Neuron (in vitro differentiated cells): ENCODE measurements around the gene S100A3.

ENCODE experiments used
- H2AFZ ChIP-seq: one replicate; pipeline ENCODE4 v1.6.1; 2013; ENCODE audit warnings: low read depth, mild to moderate bottlenecking, inconsistent platforms, low read length, moderate library complexity
- H3K27me3 ChIP-seq: one replicate; pipeline ENCODE4 v1.6.1; 2013; ENCODE audit warnings: low read length; ENCODE audit not compliant: insufficient read depth
- H3K36me3 ChIP-seq: one replicate; pipeline ENCODE4 v1.6.1; 2013; ENCODE audit warnings: low read length; ENCODE audit not compliant: insufficient read depth
- H3K4me1 ChIP-seq: one replicate; pipeline ENCODE4 v1.6.1; 2013; ENCODE audit warnings: low read length; ENCODE audit not compliant: insufficient read depth
- H3K4me3 ChIP-seq: 2 replicates; pipeline ENCODE4 v1.5.1; 2013; ENCODE audit warnings: mild to moderate bottlenecking, low read length, moderate library complexity
- H3K9me3 ChIP-seq: one replicate; pipeline ENCODE4 v1.6.1; 2013; ENCODE audit warnings: low read length

Gene S100A3

DNA sequence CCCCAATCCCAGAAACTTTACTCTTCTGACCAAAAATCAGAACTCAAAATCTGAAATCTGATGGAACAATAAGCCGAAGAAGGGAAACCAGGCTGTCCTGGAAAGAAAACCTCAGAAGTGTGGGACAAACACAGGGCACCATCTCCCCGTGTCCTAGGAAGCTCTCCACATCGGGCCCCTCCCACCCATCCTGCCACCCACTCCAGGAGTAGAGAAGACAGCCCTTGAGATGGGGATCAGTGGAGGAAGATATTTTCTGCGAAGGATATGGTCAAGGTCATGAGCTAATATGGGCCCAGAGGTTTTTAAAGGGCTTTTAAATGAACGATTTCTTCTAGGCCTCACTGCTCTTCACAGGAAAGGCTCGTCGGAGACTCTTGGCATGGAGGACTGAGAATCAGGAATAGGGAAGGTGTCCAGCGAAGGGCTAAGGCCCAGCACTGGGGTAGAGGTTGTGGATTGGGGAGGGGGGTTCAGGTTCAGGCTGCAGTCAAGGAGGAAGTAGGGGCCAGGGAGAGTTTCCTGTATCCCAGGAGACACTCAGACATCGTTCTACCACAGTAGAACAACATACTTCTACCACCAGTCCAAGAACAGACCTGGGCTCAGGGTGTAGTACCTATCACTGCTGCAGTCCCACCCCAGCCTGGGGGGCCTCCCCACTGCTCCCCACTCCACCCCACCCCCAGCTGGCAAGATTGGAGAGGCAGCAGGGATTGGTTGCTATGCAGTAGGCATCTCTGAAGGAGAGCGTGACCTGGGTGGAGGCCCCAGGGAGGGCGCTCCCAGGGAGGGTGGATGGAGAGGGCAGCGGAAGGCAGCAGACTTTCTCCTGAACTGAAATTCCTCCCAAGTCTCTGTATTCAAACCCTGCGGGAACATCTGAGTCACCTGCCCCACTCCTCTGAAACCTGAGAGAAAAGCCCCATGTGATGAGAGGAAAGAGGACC is 7.1 kb downstream of the S100A3 start:
- Histone ChIP-seq H3K27me3 (no peaks in the 10 kb centered on the region), H3K4me1 (peaks cover 12% of the 10 kb centered on the region), H3K9me3 (no peaks in the 10 kb centered on the region), H3K36me3 (no peaks in the 10 kb centered on the region), H3K4me3 (no peak overlapping the region), H2AFZ (no peak overlapping the region)

DNA sequence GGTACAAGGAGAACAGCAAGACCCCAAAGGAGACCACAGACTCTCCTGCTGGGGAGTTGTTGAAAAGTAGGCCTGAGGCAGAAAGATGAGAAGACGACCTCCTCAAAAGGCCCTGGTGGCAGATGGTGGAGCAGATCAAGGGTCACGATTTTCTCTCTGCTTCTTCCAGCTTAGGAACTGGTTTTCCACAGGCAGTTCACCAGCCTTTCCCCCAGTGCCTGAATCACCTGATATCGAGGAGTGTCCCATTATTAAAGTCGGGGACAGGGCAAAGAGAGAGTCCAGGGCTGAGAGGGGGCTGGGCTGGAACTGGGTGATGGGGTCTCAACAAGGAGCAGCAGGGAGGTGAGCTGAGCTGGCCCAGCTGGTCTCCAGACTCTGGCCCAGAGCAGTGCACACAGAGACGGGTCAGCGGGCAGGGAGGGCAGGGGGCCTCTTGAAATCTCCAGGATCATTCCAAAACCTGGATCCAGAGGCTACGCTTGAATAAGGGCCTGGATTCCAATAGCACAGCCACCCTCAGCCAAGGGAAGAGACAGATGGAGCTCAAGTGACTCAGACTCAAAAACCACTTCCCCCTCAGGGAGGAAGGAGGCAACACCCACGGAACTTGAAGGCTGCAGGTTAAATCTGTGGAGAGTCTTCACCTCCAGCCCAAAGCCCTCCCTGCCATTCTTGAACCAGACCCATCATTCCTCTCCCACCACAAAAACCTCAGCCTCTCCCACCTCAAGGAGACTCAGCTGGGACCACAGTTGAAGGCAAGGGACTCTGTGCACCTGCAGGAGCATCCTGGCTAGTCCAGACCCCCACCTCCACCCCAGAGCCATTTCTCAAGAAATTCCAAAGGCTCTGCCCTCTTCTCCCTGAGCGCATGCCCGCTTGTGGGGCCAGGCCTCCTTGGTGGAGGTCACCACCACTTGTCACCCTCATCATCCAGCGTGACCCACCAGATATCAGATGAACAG is 8.4 kb downstream of the S100A3 start, which contains the start of gene S100A5:
TSS of gene S100A5 (minus strand) at position 541 of the 968 bp plus-strand sequence. CDS start 743 bp downstream, outside the sequence.
- Histone ChIP-seq H2AFZ (no peak within 1 kb of the TSS), H3K4me3 (no peak within 1 kb of the TSS), H3K4me1 (peaks cover 12% of the 10 kb centered on the region), H3K9me3 (no peaks in the 10 kb centered on the region), H3K36me3 (no peaks in the 10 kb centered on the region), H3K27me3 (peaks cover 10% of the 10 kb centered on the region)

DNA sequence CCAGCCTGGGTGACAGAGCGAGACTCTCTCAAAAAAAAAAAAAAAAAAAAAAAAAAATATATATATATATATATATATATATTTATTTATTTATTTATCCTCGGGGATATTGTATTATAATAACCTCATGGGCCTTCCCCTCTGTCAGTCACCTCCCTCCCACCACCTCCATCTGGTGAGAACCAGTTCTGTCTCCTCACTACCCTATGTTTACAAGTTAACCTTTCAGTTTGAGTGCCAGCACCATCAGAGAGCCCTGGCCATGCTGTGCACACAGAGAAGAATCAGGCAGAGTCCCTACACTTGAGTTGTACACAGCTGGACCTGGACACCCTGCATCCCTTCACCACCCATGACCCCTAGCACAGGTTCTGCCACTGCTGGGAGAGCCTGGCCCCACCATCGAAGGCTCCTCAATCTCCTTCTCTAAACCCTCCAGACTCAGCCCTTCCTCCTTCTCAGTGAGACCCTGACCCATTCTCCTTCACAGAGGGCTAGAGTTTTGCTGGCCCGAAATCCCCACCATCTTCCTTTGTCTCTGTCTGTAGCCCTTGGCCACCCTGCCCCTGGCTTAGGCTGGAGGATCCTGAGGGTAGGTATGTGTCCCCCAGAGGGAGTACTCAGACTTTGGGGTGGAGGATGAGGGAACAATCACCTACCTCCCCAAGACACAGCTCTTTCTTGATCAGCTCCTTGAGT is 9.5 kb downstream of the S100A3 start:
- H3K27me3 ChIP-seq, result peaks cover 20% of the 10 kb centered on the region
- H3K4me1 ChIP-seq, result peaks cover under 1% of the 10 kb centered on the region

DNA sequence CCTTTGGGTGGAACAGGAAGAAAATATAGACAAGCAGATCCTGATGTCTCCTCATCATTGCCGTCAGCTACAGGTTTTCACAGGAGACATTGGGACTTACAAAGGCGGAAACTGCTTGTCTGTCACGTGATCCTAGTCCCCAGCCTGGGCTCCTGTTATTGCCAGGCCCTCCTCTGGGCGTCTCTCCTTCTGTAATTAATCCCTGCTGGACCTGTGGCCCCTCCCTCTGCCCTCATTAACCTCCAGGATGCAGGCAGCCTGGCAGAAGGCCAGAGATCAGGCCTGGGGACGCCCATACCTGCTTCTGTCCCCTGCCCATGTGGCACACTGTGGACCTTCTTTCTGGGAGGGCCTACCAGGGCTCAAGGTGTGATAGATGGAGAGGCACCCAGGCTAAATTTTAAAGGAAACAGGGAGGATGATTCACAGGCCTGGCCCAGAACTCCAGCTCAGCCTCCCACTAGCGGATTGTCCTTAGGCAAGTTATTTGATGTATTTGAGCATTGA is 10.7 kb downstream of the S100A3 start:
- Histone ChIP-seq H3K27me3 (peaks cover 29% of the 10 kb centered on the region), H3K36me3 (no peaks in the 10 kb centered on the region), H3K9me3 (no peaks in the 10 kb centered on the region), H2AFZ (no peak overlapping the region), H3K4me3 (no peak overlapping the region), H3K4me1 (peaks cover 3% of the 10 kb centered on the region)

More for the DNA sequence above, 9.5 kb downstream of the S100A3 start:
- Histone ChIP-seq H2AFZ (no peak overlapping the region), H3K9me3 (no peaks in the 10 kb centered on the region), H3K36me3 (no peaks in the 10 kb centered on the region), H3K4me3 (no peak overlapping the region)

DNA sequence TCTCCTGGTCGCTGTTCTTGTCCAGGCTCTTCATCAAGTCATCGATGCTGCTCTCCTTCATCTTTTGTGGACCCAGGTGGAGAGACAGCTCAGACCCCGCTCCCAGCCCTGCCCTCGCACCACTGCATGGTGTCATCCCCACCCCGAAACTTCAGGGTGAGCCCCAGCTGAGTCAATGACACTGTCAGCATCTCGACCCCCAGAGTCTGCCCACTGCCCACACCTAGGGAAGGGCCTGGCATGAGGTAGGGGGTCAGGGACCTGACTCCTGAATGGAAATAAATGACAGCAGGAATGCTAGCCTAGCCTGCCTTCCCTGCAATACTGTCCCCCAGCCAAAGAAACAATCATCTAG is 11.7 kb downstream of the S100A3 start:
- peaks cover 37% of the 10 kb centered on the region for H3K27me3 ChIP-seq

DNA sequence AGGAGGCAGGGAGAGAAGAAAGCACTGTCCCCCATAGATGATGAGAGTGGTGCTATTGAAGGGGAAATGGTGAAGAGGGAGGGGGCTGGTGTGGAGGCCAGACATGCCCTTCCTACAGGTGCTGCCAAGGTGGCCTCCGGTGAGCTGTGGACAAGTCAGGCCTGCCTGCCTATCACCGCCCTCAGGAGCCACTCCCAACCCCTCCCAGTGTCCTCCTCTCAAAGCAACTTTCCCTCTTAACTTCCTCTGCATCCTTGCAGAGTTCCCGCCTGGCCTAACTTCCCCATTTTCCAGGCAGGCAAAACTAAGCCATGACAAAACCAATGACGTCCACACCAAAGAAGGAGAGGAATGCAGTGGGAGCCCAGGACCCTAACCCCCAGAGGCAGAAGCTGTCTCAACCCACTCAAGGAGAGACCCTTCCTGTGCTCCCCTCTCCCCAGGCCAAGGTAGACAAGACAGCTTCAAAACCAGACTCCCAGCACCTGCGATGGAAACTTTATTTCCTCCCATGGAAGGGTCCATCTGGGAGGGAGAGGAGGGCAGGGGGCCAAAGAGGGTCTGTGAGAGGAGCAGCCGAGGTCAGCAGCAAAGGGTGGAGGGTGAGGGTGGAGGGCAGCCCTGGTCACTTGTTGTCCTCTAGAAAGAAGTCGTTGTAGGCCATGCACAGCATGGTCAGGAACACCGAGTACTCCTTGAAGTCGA is 12.2 kb downstream of the S100A3 start:
- Histone ChIP-seq H3K27me3 (peaks cover 41% of the 10 kb centered on the region), H3K9me3 (no peaks in the 10 kb centered on the region), H3K4me1 (peaks cover 3% of the 10 kb centered on the region), H3K36me3 (no peaks in the 10 kb centered on the region), H2AFZ (no peak overlapping the region), H3K4me3 (no peak overlapping the region)

More for the DNA sequence above, 11.7 kb downstream of the S100A3 start:
- Histone ChIP-seq H2AFZ (no peak overlapping the region), H3K4me3 (no peak overlapping the region), H3K4me1 (peaks cover 3% of the 10 kb centered on the region), H3K9me3 (no peaks in the 10 kb centered on the region), H3K36me3 (no peaks in the 10 kb centered on the region)

DNA sequence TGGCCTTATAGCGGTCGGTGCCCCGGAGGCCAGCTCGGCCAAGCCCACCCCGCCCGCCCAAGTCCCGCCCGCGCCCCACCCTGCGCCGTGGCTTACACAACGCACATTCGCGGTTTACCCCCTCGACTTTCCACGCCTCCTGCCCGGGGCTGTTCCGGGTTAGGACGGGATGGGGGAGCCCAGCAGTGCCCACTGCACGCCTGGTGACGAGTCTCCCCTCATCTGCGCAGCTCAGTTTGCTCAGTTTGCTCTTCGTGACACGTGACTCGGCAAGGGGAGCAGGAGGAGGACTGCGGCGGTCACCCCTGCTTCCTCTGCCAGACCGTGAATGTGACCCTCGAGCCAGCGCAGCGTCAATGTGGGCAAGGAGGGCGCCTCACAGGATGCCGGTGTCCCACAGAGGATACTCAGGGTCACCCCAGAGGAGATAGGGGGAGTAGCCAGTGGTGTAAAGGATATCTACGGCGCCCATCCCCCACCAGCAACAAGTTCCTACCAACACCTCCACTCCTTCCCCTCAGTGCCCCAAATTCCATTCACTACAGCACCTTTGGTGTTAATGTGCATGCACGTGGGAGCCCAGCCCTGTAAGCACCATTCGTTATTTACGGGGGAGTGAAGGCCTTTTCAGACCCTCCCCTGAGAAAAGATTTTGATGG is 12.9 kb downstream of the S100A3 start:
- H3K4me3 ChIP-seq, result no peak overlapping the region
- peaks cover 41% of the 10 kb centered on the region for H3K27me3 ChIP-seq
- H3K4me1 ChIP-seq, result peaks cover 3% of the 10 kb centered on the region
- H2AFZ ChIP-seq, result no peak overlapping the region
- no peaks in the 10 kb centered on the region for H3K9me3 ChIP-seq
- no peaks in the 10 kb centered on the region for H3K36me3 ChIP-seq

DNA sequence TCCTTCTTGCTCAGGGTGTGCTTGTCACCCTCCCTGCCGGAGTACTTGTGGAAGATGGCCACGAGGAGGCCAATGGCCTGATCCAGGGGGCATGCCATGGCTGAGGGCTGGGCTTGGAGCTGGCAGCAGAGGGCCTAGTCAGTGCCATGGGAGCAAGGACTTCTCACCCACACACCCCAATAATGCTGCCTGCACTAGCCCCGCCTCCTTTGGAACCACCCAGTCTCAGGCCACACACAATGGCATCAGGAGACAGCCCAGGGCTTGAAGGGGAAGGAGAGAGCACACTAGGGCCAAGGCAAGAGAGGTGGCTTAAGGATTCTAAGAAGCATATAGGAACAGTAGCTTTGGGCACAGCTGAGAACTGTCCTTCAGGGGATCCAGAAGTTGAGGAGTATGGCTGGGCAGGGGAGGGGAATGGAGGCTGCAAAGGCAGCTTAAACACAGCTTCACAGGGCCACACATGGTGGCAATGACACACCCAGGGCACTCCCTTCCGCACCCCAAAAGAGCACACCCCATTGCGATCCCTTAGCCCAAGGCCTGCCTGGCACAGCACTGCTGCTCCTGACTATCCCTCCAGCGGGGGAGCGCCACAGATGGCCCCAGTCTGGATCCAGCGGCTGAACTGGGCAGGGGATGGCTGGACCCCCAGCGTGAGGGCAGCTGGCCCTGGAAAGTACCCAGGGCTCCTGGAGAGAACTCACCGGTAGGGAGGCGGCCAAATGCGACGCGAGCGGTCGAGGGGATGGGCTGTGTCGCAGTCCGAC is 13.6 kb downstream of the S100A3 start, which contains the start of gene S100A6:
TSS of gene S100A6 (minus strand) at position 750 of the 770 bp plus-strand sequence. CDS start at position 98, 652 bp downstream.
- H3K27me3 ChIP-seq, result peaks cover 44% of the 10 kb centered on the region
- no peak within 1 kb of the TSS for H3K4me3 ChIP-seq
- H2AFZ ChIP-seq, result no peak within 1 kb of the TSS
- H3K4me1 ChIP-seq, result peaks cover 3% of the 10 kb centered on the region
- H3K9me3 ChIP-seq, result no peaks in the 10 kb centered on the region
- H3K36me3 ChIP-seq, result no peaks in the 10 kb centered on the region

DNA sequence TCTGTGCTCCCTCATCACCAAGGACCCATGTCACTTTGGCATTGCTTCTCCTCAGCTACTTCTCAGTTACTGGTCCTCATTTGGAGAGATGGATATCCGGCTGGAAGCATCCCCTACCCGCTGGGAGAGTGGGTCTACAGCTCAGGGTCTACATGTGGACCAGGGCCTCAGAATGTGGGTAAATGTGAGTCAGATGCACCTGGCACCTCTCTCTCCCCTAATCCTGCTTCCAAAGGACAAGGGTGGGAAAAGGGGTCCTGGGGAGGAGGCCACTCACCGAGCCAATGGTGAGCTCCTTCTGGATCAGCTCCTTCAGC is 14.2 kb downstream of the S100A3 start:
- peaks cover 3% of the 10 kb centered on the region for H3K4me1 ChIP-seq
- no peak overlapping the region for H2AFZ ChIP-seq
- H3K9me3 ChIP-seq, result no peaks in the 10 kb centered on the region
- no peaks in the 10 kb centered on the region for H3K36me3 ChIP-seq
- H3K27me3 ChIP-seq, result peaks cover 44% of the 10 kb centered on the region
- no peak overlapping the region for H3K4me3 ChIP-seq

DNA sequence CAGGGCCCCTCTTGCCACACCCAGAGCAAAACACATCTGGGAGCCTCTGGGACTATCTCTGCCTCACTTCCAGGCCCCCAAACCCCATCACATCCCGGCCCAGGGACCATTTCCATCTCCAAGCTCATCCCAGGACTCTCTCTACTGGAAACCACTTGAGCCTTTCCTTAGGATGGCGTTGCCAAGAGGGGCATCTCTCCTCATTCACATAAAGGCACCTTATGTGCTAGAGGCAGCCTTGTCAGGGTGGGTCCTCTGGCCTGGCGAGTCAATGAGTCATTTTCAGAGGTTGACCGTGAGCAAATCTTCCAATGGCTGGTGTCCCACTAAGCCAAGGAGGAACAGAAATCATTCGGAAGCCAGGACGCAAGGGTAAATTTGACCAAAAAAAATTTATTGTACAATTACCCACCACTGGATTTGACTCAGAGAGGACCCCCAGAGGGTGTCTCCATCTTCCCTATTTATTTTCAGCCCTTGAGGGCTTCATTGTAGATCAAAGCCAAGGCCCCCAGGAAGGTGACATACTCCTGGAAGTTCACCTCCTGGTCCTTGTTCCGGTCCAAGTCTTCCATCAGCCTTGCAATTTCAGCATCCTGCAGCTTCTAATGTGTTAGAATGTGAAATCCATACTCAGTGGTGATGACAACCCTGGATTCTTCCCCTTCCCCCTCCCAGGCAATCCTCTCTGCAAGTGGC is 14.7 kb downstream of the S100A3 start:
- Histone ChIP-seq H3K9me3 (no peaks in the 10 kb centered on the region), H2AFZ (no peak overlapping the region), H3K4me3 (no peak overlapping the region), H3K27me3 (peaks cover 44% of the 10 kb centered on the region), H3K4me1 (peaks cover 3% of the 10 kb centered on the region), H3K36me3 (no peaks in the 10 kb centered on the region)
